A172 (cell line): ENCODE data around the gene EVX2. TPM values are rescaled to one million over a fixed set of nuclear protein-coding genes. Genes with fewer than 3 reads are reported as not detected.

Experiments
- DNase-seq: peaks from one replicate; pipeline ENCODE4 v3.0.0-alpha.2; 2015; ENCODE audit warnings: low spot score
- total RNA-seq: library from RNA; depleted of rRNA; stranded (reverse); fragments of >200 nt; shearing (Covaris generic); gene quantifications from 2 replicates; pipeline ENCODE4 v1.2.3, GENCODE V29; 2014; rRNA removed

The EVX2 gene
- total RNA-seq, 1 experiment from 2014 or later: not detected

DNA sequence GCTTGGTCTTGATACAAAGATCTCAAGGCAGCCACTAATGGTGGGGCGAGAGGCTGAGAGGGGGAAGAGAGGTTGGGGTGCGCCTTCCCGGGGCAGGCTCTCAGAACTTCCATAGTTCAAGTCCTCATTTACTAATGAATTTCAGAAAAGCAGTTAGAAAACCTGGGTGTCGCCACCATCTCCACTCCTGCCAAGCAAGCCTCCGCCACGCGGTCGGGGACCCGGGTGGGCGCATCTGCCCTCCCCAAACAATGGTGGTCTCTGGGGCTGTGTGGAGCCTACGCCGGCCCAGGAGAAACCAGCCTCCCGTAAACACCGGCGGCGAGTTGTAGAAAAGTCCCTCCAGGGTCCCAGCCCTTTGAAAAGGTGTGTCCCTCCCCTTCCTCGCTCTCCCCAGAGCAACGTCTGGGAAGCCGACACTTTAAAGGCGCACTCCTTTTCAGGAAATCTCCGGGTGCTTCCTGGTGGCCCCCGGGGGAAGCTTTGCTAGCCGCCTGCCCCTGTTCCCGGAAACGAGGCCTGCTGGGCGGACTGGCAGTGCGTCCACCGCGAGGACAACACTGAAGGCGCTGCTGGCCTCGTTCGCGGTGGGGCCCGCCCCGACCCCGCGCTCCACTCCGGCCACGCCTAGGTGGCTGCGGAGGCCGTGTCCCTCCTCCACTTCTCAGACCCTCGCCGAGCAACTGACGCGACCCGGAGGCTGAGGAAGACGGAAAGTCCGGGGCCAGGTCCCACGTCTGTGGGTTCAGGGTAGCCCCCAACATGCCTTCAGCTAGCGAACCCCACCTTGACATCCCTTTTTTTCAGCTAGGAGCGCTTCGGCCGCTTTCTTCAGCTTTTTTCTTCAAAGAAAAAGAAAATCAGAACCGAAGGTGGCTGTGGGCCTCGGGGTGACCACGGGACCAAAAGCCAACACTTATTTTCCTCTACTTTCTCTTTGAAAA lies 16.8 kb downstream of the EVX2 start:
- DNase-seq: no peak

DNA sequence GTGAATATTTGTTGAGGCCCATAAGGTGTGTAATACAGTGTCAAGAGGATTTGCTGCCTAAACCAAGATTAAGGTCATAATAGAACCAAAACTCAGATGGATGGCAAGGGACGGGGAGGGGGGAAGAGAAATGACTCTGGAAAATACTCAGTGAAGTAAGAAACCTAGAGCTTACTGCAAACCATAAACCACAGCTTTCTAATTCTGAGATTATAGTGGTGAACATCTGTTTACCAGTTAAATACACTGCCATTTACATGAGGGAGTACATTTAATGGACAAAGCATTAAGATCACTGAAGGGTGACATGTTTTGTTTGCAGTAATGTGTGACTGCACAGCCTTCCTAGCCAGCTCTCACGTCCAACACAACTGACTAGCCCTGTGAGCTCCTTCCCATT lies 19.8 kb downstream of the EVX2 start:
- no peak for DNase-seq

DNA sequence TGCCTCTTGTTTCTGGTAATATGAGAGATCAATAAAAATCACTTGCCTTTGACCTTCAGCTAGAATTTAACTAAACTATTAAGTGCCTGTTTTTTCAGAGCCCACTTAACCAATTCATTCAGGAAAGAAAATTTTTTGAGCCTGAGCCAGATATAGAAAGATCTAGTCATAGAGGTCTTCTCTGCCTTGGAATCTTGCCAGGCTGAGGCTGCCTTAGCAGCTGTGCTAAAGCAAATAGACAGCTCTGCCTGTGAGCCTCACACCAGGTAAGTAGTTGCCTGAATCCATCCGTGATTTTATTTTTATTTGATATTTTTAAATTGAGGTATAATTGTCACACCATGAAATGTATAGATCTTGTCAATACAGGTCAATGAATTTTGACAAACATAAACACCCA lies 27.4 kb downstream of the EVX2 start:
- DNase-seq: no peak

DNA sequence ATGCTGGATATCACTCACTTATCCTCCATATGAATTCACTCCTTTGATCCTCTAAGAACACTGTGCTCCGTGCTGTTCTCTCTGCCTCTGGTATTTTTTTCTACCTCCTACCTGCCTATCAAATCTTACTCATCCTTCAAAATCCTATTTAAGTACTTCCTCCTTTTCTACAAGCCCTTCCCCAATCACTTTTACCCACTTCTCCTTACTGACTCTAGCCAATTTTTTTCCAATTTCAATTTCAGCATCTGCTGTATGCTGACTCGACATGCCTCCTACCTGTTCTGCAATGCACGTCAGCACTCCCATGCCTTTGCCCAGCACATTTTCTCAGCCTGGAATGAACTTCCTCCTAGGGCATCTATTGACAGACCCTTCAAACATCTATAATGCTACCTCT lies 44.4 kb downstream of the EVX2 start:
- no peak for DNase-seq

DNA sequence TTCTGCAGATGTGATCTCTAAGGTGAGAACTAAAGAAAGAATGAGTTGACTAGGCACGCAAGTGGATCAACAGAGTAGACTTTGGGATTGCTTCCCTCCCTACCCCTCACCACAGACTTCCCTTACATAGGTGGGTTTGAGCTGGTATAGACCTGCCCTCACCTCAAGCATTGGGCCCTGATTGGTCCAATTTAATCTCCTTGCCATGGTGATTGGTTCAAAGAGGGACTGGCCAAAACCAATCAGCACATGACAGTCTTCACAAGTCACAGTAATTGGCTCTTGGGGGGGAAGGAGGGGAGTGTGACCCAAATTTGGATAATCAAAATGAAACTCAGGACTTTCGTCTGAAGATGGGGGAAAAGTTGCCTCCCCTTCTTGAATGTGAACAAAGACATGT lies 45.1 kb downstream of the EVX2 start:
- no peak for DNase-seq

DNA sequence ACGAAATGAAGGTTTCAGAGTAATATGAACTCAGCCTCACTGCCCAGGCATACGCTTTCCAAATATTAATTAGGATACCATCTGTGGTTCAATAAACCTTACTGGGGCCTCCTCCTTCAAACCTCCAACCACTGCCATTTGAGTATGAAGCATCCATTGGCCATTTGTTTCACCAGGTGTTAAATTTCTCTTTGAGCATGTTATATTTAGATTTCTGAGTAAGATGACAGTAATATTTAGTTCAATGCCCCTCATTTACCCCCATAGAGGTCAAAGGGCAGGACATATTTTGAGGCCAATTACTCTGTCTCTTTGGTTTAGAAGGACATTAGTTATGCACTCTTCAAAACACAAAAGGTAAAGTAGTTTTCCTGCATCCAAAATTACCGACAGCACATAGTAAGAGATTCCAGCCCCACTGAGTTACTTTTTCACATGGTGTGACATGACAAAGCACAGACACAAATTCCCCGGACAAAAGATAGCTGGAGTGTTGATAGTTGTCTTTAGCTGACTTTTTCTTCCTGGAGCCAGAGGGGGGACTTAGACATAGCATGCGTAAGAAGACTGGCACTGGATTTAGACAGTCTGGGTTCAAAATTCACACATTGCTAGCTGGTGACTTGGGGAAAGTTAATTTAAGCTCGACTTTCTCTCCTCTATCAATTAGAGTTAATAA lies 48.6 kb downstream of the EVX2 start:
- DNase-seq: no peak

DNA sequence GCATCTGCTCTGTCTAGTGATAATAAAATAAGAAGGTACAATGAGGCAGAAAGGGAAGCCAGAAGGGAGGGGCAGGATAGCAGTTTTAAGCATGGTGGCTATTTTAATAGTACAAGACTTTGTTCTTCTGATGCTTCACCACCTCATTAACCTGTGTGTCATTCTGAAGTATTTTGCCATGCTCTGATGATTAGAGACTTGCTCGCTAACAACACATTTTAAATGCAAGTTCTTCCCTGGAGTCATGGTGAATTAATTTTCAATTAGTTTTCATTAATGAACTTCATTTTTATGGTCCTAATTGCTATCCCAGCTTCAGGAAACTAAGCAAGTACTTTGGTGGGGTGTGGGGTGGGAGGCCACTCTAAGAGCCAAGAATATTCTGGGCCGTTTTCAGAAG lies 56.0 kb downstream of the EVX2 start:
- DNase-seq: no peak

Other genes with a start within 250 kb of the EVX2 start
- 37.6 and 58.7 TPM in 2 replicates for gene LNPK, start 81.7 kb downstream of the EVX2 start, total RNA-seq
- 4.2 and 5.2 TPM in 2 replicates for gene HOXD13, start 8.8 kb upstream of the EVX2 start, total RNA-seq
- gene HOXD12, start 15.8 kb upstream of the EVX2 start, total RNA-seq: not detected in 2 replicates
- 17.3 and 23.9 TPM in 2 replicates for gene HOXD11, start 23.3 kb upstream of the EVX2 start, total RNA-seq
- 18.1 and 21.7 TPM in 2 replicates for gene HOXD10, start 32.8 kb upstream of the EVX2 start, total RNA-seq
- 2.8 and 3.6 TPM in 2 replicates for gene HOXD9, start 38.8 kb upstream of the EVX2 start, total RNA-seq
- 11.6 and 20.4 TPM in 2 replicates for gene HOXD8, start 45.7 kb upstream of the EVX2 start, total RNA-seq
- 0.77 and 3.9 TPM in 2 replicates for gene HOXD4, start 67.6 kb upstream of the EVX2 start, total RNA-seq
- gene HOXD3, start 73.3 kb upstream of the EVX2 start, total RNA-seq: 1.0 TPM in 2 replicates
- gene HOXD1, start 104.7 kb upstream of the EVX2 start, total RNA-seq: 0.34 TPM in 1 of 2 replicates, not detected in the other
- 82.0 and 108 TPM in 2 replicates for gene MTX2, start 185.5 kb upstream of the EVX2 start, total RNA-seq